Activated CD8-positive, alpha-beta memory T cell treated with anti-CD3 and anti-CD28 coated beads, Interleukin-2, amount 50 U/mL, for 48 hours (primary cell): ENCODE measurements around the gene BAIAP2L2.
"Not testable (repeated sequence)": the region's sequence is repeated elsewhere in the genome, so short reads cannot be mapped to it uniquely, and the experiment has no call there.

Source experiments
- DNase-seq: peaks from one replicate; pipeline ENCODE4 v3.0.0-alpha.2; 2020

The BAIAP2L2 gene, protein sequence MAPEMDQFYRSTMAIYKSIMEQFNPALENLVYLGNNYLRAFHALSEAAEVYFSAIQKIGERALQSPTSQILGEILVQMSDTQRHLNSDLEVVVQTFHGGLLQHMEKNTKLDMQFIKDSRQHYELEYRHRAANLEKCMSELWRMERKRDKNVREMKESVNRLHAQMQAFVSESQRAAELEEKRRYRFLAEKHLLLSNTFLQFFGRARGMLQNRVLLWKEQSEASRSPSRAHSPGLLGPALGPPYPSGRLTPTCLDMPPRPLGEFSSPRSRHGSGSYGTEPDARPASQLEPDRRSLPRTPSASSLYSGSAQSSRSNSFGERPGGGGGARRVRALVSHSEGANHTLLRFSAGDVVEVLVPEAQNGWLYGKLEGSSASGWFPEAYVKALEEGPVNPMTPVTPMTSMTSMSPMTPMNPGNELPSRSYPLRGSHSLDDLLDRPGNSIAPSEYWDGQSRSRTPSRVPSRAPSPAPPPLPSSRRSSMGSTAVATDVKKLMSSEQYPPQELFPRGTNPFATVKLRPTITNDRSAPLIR

DNA sequence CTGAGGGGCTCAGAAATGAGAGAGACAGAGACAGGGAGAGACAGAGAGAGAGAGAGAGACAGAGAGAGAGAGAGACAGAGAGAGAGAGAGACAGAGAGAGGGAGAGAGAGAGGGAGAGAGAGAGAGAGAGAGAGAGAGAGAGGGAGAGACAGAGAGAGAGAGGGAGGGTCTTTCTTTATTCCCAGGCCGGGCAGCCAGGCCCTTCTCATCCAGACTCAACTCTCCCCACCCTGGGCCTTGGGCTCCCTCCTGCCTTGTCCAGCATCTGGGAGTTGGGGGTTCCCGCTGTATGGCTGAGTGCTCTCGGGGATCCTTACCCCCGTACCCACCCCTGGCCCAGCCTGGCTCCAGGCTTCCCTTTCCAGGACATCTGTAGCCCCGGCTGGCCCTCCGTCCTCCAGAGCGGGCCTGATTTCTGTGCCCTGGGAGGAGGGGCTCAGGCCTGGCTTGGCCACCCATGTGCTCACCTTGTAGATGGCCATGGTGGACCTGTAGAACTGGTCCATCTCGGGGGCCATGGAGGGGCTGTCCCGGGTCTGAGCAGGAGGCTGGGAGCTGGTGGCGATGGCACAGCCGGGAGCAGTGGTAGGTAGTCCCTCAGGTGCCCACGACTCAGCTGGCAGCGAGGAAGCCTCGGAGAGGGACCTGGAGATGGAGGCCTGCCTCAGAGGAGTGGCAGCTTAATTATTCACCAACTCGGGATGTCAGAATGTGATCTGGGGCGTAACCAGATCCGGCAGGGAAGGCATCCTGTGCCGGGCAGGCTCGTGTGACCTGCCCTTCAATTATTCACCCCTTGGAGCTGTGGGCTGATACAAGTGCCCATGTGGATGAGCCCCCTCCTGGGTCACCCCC, at the start of gene BAIAP2L2:
Gene BAIAP2L2 (minus strand): TSS at position 677 of the 855 bp plus-strand sequence. CDS start 159 bp downstream, at position 518.
- DNase-seq, result no peak

DNA sequence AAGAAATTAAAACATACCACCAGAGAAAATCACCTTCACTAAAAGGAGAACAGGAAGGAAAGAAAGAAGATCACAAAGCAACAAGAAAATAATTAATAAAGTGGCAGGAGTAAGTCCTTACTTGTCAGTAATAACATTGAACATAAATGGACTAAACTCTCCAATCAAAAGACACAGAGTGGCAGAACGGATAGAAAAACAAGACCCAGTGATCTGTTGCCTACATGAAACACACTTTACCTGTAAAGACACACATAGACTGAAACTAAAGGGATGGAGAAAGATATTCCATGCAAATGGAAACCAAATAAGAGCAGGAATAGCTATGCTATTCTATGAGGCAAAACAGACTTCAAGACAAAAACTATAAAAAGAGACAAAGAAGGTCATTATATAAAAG, 45.2 kb upstream of the BAIAP2L2 start:
- no peak for DNase-seq

GRCh38 chr22:38154563-38154915, 44.1 kb upstream of the BAIAP2L2 start:
- DNase-seq, result not testable (repeated sequence)

DNA sequence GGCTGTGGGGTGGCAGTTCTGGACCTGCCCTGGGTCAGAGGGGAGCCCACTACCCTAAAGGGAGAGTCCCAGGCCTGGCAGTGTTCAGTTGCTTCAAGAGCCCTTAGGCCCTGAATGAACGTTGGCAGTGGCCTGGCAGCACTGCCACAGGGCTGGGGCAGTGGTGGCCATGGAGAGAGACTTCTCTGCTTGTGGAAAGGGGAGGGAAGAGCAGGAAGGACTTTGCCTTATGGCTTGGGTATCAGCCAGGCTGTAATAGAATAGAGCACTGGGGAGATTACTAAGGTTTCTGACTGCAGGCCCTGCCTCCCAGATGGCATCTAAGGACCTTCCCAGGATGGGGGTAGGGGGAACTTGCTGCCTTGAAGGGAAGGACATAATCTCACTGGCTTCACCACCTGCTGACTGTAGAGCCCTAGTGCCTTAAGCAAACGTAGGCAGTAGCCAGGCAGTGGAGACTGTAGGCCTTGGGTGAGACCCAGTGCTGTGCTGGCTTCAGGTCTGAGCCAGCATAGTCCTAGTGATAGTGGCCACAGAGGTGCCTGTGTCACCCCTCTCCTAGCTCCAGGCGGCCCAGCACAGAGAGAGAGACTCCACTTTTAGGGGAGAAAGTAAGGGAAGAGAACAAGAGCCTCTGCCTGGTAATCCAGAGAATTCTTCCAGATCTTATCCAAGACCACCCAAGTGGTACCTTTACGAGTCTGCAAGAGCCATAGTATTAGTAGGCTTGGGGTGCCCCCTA, 43.5 kb upstream of the BAIAP2L2 start:
- no peak for DNase-seq

DNA sequence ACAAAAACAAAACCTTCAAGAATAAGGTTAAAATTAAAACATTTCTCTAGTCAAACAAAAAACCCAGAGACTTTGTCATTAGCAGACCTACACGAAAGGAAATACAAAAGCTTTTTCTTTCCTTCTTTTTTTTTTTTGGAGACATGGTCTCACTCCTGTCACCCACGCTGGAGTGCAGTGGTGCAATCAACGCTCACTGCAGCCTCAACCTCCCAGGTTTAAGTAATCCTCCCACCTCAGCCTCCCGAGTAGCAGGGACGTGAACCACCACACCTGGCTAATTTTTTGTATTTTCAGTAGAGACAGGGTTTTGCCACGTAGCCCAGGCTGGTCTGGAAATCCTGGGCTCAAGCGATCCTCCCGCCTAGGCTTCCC, 40.6 kb upstream of the BAIAP2L2 start:
- DNase-seq, result no peak

DNA sequence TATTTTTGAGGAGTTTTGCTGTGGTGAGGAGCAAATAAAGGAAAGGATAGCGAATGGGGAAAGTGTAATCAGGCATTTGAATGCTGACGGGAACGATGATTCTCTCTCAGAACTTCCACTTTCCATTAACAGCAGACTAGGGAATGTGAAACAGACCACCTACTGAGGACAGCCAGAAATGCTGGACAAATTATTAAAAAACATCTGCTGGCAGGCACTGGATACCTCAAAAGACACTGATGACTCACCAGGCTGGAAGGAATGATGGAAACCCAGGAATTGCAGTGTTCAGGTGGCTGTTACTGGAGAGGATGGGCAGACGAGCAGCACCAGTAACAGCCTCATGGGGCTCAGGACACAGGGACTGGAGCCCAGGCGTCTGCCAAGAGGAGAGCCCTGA, 37.8 kb upstream of the BAIAP2L2 start:
- no peak for DNase-seq

- DNase-seq, result not testable (repeated sequence)
Measured at GRCh38 chr22:38146166-38146565, 35.7 kb upstream of the BAIAP2L2 start.

DNA sequence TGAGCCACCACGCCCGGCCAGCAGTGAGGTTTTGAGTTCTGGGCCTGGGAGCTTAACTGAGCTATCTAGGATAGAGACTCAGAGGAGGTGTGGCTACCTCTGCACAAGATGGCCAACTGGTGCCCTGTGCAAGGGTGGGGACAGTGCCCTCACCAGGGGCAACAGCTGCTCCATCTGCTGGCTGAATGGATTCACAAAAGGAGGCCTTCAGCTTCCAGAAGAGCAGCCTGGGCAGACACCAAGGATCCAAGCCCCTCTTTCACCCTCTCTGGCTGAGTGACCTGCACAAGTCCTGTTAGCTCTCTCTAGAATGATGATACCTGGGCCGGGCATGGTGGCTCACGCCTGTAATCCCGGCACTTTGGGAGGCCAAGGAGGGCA, 33.5 kb upstream of the BAIAP2L2 start:
- no peak for DNase-seq

GRCh38 chr22:38142606-38143005, 32.1 kb upstream of the BAIAP2L2 start:
- no peak for DNase-seq

- no peak for DNase-seq
Measured at GRCh38 chr22:38141217-38141973, 30.9 kb upstream of the BAIAP2L2 start.

GRCh38 chr22:38139901-38140300, 29.4 kb upstream of the BAIAP2L2 start:
- DNase-seq, result no peak

DNA sequence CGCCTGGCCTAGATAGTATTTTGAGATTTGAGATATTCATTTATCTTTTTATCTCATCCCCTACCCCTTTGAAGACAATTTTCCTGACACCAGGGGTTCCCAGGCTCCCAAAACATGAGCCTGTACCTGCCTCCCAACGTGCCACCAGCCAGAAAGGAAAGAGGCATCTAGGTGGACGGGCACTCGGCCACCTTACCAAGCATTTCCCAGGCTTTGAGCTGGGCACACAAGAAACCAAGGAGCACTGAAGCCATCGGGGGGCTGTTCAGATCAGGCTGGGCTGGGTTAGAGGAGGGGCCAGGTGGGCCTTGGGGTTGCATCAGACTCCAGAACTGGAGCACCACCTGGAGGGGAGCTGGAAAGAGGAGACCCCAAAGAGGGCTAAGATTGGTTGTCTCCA, 28.5 kb upstream of the BAIAP2L2 start:
- no peak for DNase-seq

DNA sequence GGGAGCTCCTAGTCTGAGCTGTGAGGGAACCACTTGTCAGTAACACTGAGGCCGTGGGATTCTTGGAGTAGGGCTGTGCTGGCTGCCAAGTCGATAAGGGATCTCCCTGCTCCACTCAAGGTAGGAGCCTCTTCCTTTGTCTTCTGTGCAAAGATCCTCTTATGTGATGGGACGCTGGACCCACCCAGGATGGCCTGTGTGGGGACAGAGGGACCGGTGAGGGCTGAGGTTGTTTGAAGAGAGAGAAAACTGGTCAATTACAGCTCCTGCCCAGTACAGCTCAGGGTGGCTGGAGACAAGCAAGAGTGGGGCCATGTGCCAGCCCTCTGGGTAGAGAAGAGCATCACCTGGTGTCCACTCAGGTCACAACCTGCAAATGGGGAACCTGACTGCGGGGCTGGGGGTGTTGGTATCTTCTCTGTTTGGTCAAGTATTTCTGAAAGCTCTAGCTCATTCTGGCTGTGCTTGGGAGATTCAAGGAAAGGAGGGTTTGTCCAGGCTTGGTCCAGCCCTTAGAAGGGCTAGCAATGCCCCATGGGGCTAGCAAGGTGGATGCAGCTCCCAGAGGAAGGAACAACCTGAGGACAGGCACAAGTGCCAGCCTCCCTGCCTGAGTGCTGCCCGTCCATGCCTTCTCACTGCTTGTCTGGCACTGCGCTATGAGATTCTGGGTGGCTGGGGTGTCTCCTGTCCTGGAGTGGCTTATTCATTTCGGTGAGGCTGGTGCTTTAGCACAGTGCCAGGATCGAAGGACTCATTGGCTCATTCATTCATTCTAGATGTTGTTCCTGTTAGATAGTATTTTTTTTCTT, 27.6 kb upstream of the BAIAP2L2 start:
- no peak for DNase-seq

GRCh38 chr22:38136607-38137006, 26.1 kb upstream of the BAIAP2L2 start:
- DNase-seq, result no peak

- no peak for DNase-seq
Measured at GRCh38 chr22:38135133-38135706, 24.7 kb upstream of the BAIAP2L2 start.

DNA sequence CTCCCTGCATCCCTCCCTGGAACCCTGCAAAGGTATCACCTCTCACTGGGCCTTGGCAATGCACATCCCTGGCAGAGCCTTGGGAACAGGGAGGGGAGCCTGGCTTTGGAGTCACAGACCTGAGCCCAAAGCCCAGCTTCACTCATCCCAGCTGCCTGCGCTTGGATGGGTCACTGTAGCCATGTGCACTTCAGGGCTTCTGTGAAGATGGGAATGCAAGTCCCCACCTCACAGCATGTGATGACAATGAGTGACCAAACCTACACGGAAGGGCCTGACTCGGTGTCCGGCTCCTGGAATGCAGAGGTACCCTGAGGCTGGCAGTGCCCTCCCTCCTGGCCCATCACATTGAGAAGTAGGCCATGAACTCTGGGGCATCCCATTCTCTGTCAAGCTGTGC, 22.8 kb upstream of the BAIAP2L2 start:
- DNase-seq, result no peak

- DNase-seq, result no peak
Measured at GRCh38 chr22:38132794-38133193, 22.3 kb upstream of the BAIAP2L2 start.

- no peak for DNase-seq
Measured at GRCh38 chr22:38132136-38132535, 21.7 kb upstream of the BAIAP2L2 start.

DNA sequence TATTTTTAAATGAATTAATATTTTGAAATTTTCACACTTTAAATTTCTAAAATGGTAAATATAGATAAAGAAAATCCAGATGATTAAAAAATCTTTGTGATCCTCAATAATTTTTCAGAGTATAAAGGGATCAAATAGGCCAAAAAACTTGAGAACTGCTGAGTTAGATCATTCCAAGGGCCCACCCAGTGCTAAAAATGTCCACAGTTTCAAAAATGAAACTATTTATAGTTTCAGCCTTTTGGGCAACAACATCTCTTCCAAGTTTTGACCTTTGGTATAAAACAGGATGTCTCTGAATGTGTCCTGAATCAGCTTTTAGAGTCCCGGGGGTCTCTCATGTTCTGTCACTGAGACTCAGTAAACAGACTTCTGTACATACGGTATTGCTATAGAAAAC, 20.9 kb upstream of the BAIAP2L2 start:
- DNase-seq, result no peak

GRCh38 chr22:38129856-38130255, 19.4 kb upstream of the BAIAP2L2 start:
- no peak for DNase-seq

GRCh38 chr22:38129021-38129420, 18.5 kb upstream of the BAIAP2L2 start:
- DNase-seq, result no peak
